B cell (primary cell): Measurements from ENCODE around the gene RBM6. TPM values are rescaled to one million over a fixed set of nuclear protein-coding genes. Genes with fewer than 3 reads are reported as not detected.

Experiments
- ATAC-seq: fragments of 200-7000 bp; cut with Tn5 transposase; one replicate; pipeline ENCODE4 v1.10.0; 2021; ENCODE audit warnings: low read depth, mild to moderate bottlenecking, moderate number of reproducible peaks, moderate library complexity
- CTCF ChIA-PET: fragments of 350-600 bp; sonication (Branson Sonifier 250); formaldehyde crosslinking; loops from one replicate; lab custom pipeline; 2021; ENCODE audit warnings: antibody characterized with exemption, inconsistent platforms; lab: Charles Lee
- POLR2A ChIA-PET: fragments of 350-600 bp; sonication (Branson Sonifier 250); formaldehyde crosslinking; loops from one replicate; lab custom pipeline; 2021; ENCODE audit warnings: antibody characterized with exemption; lab: Charles Lee
- DNase-seq: peaks from one replicate; pipeline ENCODE4 v3.0.0; 2013
- H2AFZ ChIP-seq: 2 replicates; pipeline ENCODE4 v1.6.1; 2012; ENCODE audit warnings: mild to moderate bottlenecking, low read depth, low read length; ENCODE audit not compliant: insufficient read depth, poor library complexity, severe bottlenecking
- H3K27ac ChIP-seq, 2 donors: 1 replicate in 1 of 2; 2 replicates in 1 of 2; pipeline ENCODE4 v1.5.1; 2012 to 2013; ENCODE audit warnings: low read length in 2 of 2, mild to moderate bottlenecking in 2 of 2, moderate library complexity in 1 of 2
- H3K27me3 ChIP-seq, 4 experiments: fragments of 200-600 bp in 1 of 4; sonication (generic) in 1 of 4; replicated peaks in 1 of 4; 1 replicate in 2 of 4; 2 replicates in 2 of 4; pipeline versions ENCODE4 v1.6.1 to v1.7.0; 2013 to 2016; ENCODE audit warnings: low read length in 3 of 4, mild to moderate bottlenecking in 2 of 4, mixed read lengths in 1 of 4, moderate library complexity in 1 of 4; ENCODE audit not compliant: insufficient read depth in 4 of 4, control insufficient read depth in 3 of 4; ENCODE audit errors: control extremely low read depth in 1 of 4
- H3K36me3 ChIP-seq, 2 experiments: replicated peaks in 1 of 2; 1 replicate in 1 of 2; 2 replicates in 1 of 2; pipeline versions ENCODE4 v1.6.1 to v1.7.1; 2013; ENCODE audit warnings: low read length in 1 of 2; ENCODE audit not compliant: insufficient read depth in 2 of 2, control insufficient read depth in 1 of 2; ENCODE audit errors: control extremely low read depth in 1 of 2, extremely low read depth in 1 of 2
- H3K4me1 ChIP-seq, 2 donors: fragments of 200-600 bp in 1 of 2; sonication (generic) in 1 of 2; 1 replicate in 1 of 2; 2 replicates in 1 of 2; pipeline versions ENCODE4 v1.5.1 to v1.6.1; 2013 to 2017; ENCODE audit warnings: low read length in 2 of 2; ENCODE audit not compliant: control insufficient read depth in 2 of 2, insufficient read depth in 2 of 2
- H3K4me2 ChIP-seq: replicated peaks from 2 replicates; pipeline ENCODE3; 2012; ENCODE audit warnings: mild to moderate bottlenecking, low read depth, low read length; ENCODE audit not compliant: poor library complexity, severe bottlenecking
- H3K4me3 ChIP-seq, 5 experiments: fragments of 200-600 bp in 1 of 5; sonication (generic) in 1 of 5; 1 replicate in 3 of 5; 2 replicates in 2 of 5; pipeline versions ENCODE4 v1.5.1 to v1.7.0; 2011 to 2016; ENCODE audit warnings: low read length in 4 of 5, mild to moderate bottlenecking in 4 of 5, low read depth in 2 of 5, control low read depth in 1 of 5, moderate library complexity in 1 of 5; ENCODE audit not compliant: insufficient read depth in 1 of 5; ENCODE audit errors: control extremely low read depth in 1 of 5, extremely low read depth in 1 of 5
- H3K79me2 ChIP-seq: fragments of 200-600 bp; sonication (generic); one replicate; pipeline ENCODE4 v1.6.0; 2016; ENCODE audit warnings: low read length; ENCODE audit not compliant: control insufficient read depth, insufficient read depth
- H3K9ac ChIP-seq: fragments of 200-600 bp; sonication (generic); 2 replicates; pipeline ENCODE4 v1.6.1; 2017; ENCODE audit warnings: mild to moderate bottlenecking, low read length, moderate library complexity
- H3K9me3 ChIP-seq, 3 donors: one replicate each; pipeline versions ENCODE4 v1.6.1 to v1.7.1; 2013; ENCODE audit warnings: low read length in 2 of 3; ENCODE audit not compliant: control insufficient read depth in 2 of 3, insufficient read depth in 1 of 3; ENCODE audit errors: control extremely low read depth in 1 of 3
- H4K20me1 ChIP-seq: 2 replicates; pipeline ENCODE4 v1.6.0; 2012; ENCODE audit warnings: mild to moderate bottlenecking, low read length; ENCODE audit not compliant: insufficient read depth, control insufficient read depth, poor library complexity, severe bottlenecking
- H3K27ac Mint-ChIP-seq: one replicate; pipeline ENCODE4 v1.8.0; 2021; ENCODE audit warnings: mixed read lengths
- H3K27me3 Mint-ChIP-seq: one replicate; pipeline ENCODE4 v1.8.0; 2021; ENCODE audit warnings: mixed read lengths
- H3K4me1 Mint-ChIP-seq: one replicate; pipeline ENCODE4 v1.8.0; 2021; ENCODE audit warnings: mixed read lengths
- H3K4me3 Mint-ChIP-seq: one replicate; pipeline ENCODE4 v1.8.0; 2021; ENCODE audit warnings: mixed read lengths
- H3K9me3 Mint-ChIP-seq: one replicate; pipeline ENCODE4 v1.8.0; 2022; ENCODE audit warnings: mixed read lengths; ENCODE audit not compliant: insufficient read depth
- CTCF ChIP-seq: fragments of 200-600 bp; IDR thresholded peaks from one replicate; pipeline ENCODE4 v1.8.0; 2022; ENCODE audit warnings: antibody characterized with exemption, mild to moderate bottlenecking
- EZH2 ChIP-seq: IDR thresholded peaks from 2 replicates; pipeline ENCODE4 v1.6.1; 2012; ENCODE audit warnings: borderline replicate concordance, low read depth, mild to moderate bottlenecking, moderate library complexity, low read length; ENCODE audit not compliant: insufficient read depth, poor library complexity, severe bottlenecking
- WGBS: methylation state at CpG from one replicate; pipeline ENCODE4 v1.1.5; 2013; ENCODE audit warnings: missing lambda C conversion rate; ENCODE audit not compliant: insufficient coverage; 5-methylcytosine and 5-hydroxymethylcytosine counted together
- intact Hi-C: fragments of 100-400 bp; cut with micrococcal nuclease; formaldehyde crosslinking; loops from one replicate; pipeline ENCODE4 v1.10.0; 2022
- polyA plus RNA-seq: library from polyadenylated mRNA; depleted of rRNA; stranded (reverse); fragments of >200 nt; gene quantifications from 2 replicates; pipeline ENCODE4 v1.2.3, GENCODE V29; 2012
- total RNA-seq, 2 donors: library from RNA; stranded (reverse); fragments of 120-200 nt in 1 of 2; gene quantifications; 1 replicate in 1 of 2; 2 replicates in 1 of 2; pipeline versions ENCODE4 v1.2.3 to v1.2.4, GENCODE V29; 2013 to 2022

The RBM6 gene
- total and polyA plus RNA-seq, 2 donors (not counting 1 experiment from before 2014, with no cell fraction given) = 223 to 285 TPM

GRCh38 chr3:49967291-49967690, 27.3 kb downstream of the RBM6 start:
- peaks cover 10% of the 10 kb centered on the region for H3K4me1 Mint-ChIP-seq
- CTCF ChIA-PET = no interaction called here
- Histone ChIP-seq H3K9ac (no peak overlapping the region), H3K4me2 (no peak overlapping the region), H3K4me3 (no peak overlapping the region), H2AFZ (no peak overlapping the region), H3K79me2 (peaks cover 73% of the 10 kb centered on the region), H3K9me3 (no peaks in the 10 kb centered on the region), H3K27me3 (no peaks in the 10 kb centered on the region), H3K4me1 (no peaks in the 10 kb centered on the region), H3K36me3 (peaks cover 14 to 35% of the 10 kb centered on the region in 2 experiments), H3K27ac (no peak overlapping the region), H4K20me1 (peaks cover 69% of the 10 kb centered on the region)
- DNase-seq (no peak), ATAC-seq (no peak)
- H3K9me3 Mint-ChIP-seq = no peaks in the 10 kb centered on the region
- intact Hi-C loops = no loop called here
- POLR2A ChIA-PET = no interaction called here
- H3K27ac Mint-ChIP-seq = no peak overlapping the region
- H3K27me3 Mint-ChIP-seq = no peaks in the 10 kb centered on the region
- no peak overlapping the region for H3K4me3 Mint-ChIP-seq
- TF ChIP-seq CTCF (no peak), EZH2 (no peak)
- 100% methylated on average over 4 of the region's 6 CpGs for WGBS

GRCh38 chr3:49968346-49968745, 28.4 kb downstream of the RBM6 start:
- no peaks in the 10 kb centered on the region for H3K9me3 Mint-ChIP-seq
- peaks cover 72% of the 10 kb centered on the region for H3K79me2 ChIP-seq

More at GRCh38 chr3:49968346-49968745, 28.4 kb downstream of the RBM6 start:
- peaks cover 64% of the 10 kb centered on the region for H4K20me1 ChIP-seq
- no peak for DNase-seq
- H2AFZ ChIP-seq = no peak overlapping the region
- POLR2A ChIA-PET = no interaction called here
- no peaks in the 10 kb centered on the region for H3K27me3 ChIP-seq
- no peak for ATAC-seq
- no peak overlapping the region for H3K4me3 Mint-ChIP-seq
- peaks cover 10% of the 10 kb centered on the region for H3K4me1 Mint-ChIP-seq
- H3K27ac Mint-ChIP-seq = no peak overlapping the region
- H3K27me3 Mint-ChIP-seq = no peaks in the 10 kb centered on the region
- H3K4me1 ChIP-seq = no peaks in the 10 kb centered on the region
- intact Hi-C loops = no loop called here
- no peak overlapping the region for H3K27ac ChIP-seq
- H3K9me3 ChIP-seq = no peaks in the 10 kb centered on the region
- H3K9ac ChIP-seq = no peak overlapping the region
- H3K4me3 ChIP-seq = no peak overlapping the region
- H3K4me2 ChIP-seq = no peak overlapping the region
- WGBS = 97% methylated on average over 5 of the region's 8 CpGs
- TF ChIP-seq EZH2 = no peak
- TF ChIP-seq CTCF = no peak
- CTCF ChIA-PET = no interaction called here
- peaks cover 16 to 37% of the 10 kb centered on the region in 2 experiments for H3K36me3 ChIP-seq
